Measurements from ENCODE around the gene HYKK. TPM values are rescaled to one million over a fixed set of nuclear protein-coding genes. Genes with fewer than 3 reads are reported as not detected.

HYKK gene
- total and polyA plus RNA-seq, 2 of the 8 experiments (the other 6 are each of a cell fraction or from before 2014, with no cell fraction given), result 2.0 to 3.7 TPM

DNA sequence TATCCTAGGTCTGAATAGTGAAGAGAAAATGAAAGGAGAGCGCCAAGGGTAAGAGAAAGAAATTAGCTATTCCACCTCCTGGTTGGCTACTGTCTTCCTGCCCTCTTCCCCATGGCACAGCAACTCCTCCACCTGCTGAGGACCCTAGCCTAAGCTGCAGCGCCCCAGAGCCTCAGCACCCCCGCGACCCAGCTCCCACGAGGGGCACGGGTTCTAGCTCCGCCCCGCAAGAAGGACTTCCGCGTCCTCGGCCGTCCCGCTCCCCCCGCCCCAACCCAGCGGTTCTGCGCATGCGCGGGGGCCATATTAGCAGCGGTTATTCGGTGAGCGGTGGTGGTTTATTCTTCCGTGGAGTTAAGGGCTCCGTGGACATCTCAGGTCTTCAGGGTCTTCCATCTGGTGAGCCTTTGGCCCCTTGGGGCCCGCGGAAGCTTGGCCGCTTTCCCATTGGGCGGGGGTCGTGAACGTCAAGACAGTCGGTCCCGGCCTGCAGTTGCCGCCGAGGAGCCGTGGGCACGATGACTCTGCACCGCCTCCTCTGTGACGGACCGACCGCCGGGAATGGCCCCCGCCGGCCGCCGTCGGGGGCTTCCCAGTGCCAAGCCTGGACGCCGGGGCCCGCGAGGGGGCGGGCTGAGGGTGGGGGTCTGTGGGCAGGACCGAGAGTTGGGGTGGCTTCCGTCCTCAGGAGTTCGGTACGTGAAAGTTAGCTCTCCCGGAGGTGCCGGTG is 32.9 kb downstream of the HYKK start, which contains the start of gene PSMA4:
Gene PSMA4, plus strand, starts transcription at position 304 of the 730 bp plus-strand sequence. CDS start 1,484 bp downstream, outside the sequence.
- Histone ChIP-seq H3K4ac (replicated peaks; ENCODE audit: insufficient read length, low read depth, low read length) (no peak within 1 kb of the TSS), H3K23me2 (ENCODE audit: low read depth, low read length) (peaks cover 3% of the 10 kb centered on the region; the same call in 1 of the 2 replicates), H2BK120ac (replicated peaks; ENCODE audit: low read depth, low read length) (no peak within 1 kb of the TSS), H3K27me3 (replicated peaks in 1 of 4; ENCODE audit: control insufficient read depth in 3 of 4, extremely low read depth in 1 of 4, insufficient read depth in 3 of 4, low read length in 3 of 4) (no peaks in the 10 kb centered on the region), H4K8ac (ENCODE audit: extremely low read depth, insufficient read depth, low read length) (peak within 1 kb of the TSS; percentile 97), H3K23ac (ENCODE audit: insufficient read length) (no peak within 1 kb of the TSS), H3K9me3 (ENCODE audit: insufficient read depth in 2 of 2, low read depth in 1 of 2, low read length in 1 of 2) (no peaks in the 10 kb centered on the region), H3K79me1 (ENCODE audit: low read depth, low read length) (peaks cover 3% of the 10 kb centered on the region), H4K20me1 (replicated peaks in 1 of 2; ENCODE audit: control insufficient read depth in 1 of 2, insufficient read depth in 2 of 2, low read length in 2 of 2) (no peaks in the 10 kb centered on the region), H4K5ac (ENCODE audit: insufficient read length, low read depth, low read length) (peak within 1 kb of the TSS; percentile 100), H3K56ac (replicated peaks; ENCODE audit: insufficient read length, low read depth, low read length) (peak within 1 kb of the TSS; percentile 94), H2BK12ac (ENCODE audit: low read depth, low read length) (no peak within 1 kb of the TSS), H3K4me2 (ENCODE audit: insufficient read depth in 1 of 2, low read depth in 2 of 2, low read length in 2 of 2) (peak within 1 kb of the TSS; percentile 78 to 94), H2BK5ac (ENCODE audit: low read depth, low read length) (peak within 1 kb of the TSS; percentile 89), H2AK5ac (ENCODE audit: low read depth, low read length) (no peak within 1 kb of the TSS), H2AFZ (ENCODE audit: low read length) (peak within 1 kb of the TSS; percentile 92), H2BK20ac (ENCODE audit: low read length) (no peak within 1 kb of the TSS), H4K91ac (replicated peaks; ENCODE audit: insufficient read length, low read length) (peak within 1 kb of the TSS; percentile 96), H3K9ac (replicated peaks in 1 of 4; ENCODE audit: extremely low read depth in 1 of 4, low read depth in 3 of 4, low read length in 3 of 4) (peak within 1 kb of the TSS; percentile 55 to 92 (median 88)), H3K36me3 (ENCODE audit: control insufficient read depth in 2 of 4, insufficient read depth in 4 of 4, low read length in 3 of 4) (peaks cover 5 to 33% (median 9%) of the 10 kb centered on the region in 4 experiments; a peak in 7 of 8 replicates), H3K4me1 (replicated peaks in 1 of 4; ENCODE audit: control insufficient read depth in 3 of 4, insufficient read depth in 4 of 4, low read length in 3 of 4) (peaks cover 0 to 3% (median 1%) of the 10 kb centered on the region in 4 experiments; a peak in 3 of 7 replicates), H3K18ac (ENCODE audit: extremely low read depth, low read length) (peak within 1 kb of the TSS; percentile 91), H2BK15ac (ENCODE audit: low read length) (no peak within 1 kb of the TSS), H3K14ac (ENCODE audit: insufficient read length) (no peak within 1 kb of the TSS), H3K4me3 (ENCODE audit: extremely low read depth in 1 of 4, insufficient read depth in 2 of 4, low read depth in 3 of 4, low read length in 4 of 4) (peak within 1 kb of the TSS; percentile 82 to 93 (median 92)), H3K79me2 (ENCODE audit: control insufficient read depth in 1 of 2, insufficient read depth in 2 of 2, low read length in 2 of 2) (peaks cover 0 to 22% of the 10 kb centered on the region in 2 experiments; a peak in 2 of 4 replicates), H3K27ac (ENCODE audit: low read depth, low read length) (peak within 1 kb of the TSS; percentile 92)
- ChIA-PET CTCF (ENCODE audit: partially characterized antibody) (interaction anchor here (0.6 to 2.4 kb wide), 7 partner anchors 17 to 232 kb away, joined by 3 to 7 read pairs (median 4); partner anchors contain the start of genes CHRNA5 and HYKK), POLR2A (ENCODE audit: partially characterized antibody) (interaction anchor here (0.8 to 2.9 kb wide), 14 partner anchors 9 to 242 kb away, joined by 3 to 17 read pairs (median 4); partner anchors contain the start of genes CHRNA5, HYKK and IREB2)
- 2% methylated on average over 44 of the region's 56 CpGs; no CpG with 5 or more reads in 1 of the 2 experiments for WGBS, 2 experiments (ENCODE audit: extremely low coverage in 1 of 2, insufficient coverage in 1 of 2, insufficient read length in 1 of 2, insufficient replicate concordance in 2 of 2, low coverage in 1 of 2, low lambda C conversion rate in 2 of 2, missing lambda C conversion rate in 1 of 2)
- FAIRE-seq (no peak), DNase-seq (ENCODE audit: low read depth in 1 of 2, low spot score in 2 of 2) (peak; percentile 38 to 96)
- peak; percentile 73 for TF ChIP-seq KDM4A (IDR thresholded peaks at IDR 0.05; ENCODE audit: low read depth, low read length, severe bottlenecking)
- no peak for TF ChIP-seq EZH2 (IDR thresholded peaks at IDR 0.05; ENCODE audit: low read depth, low read length, severe bottlenecking)
- no peak for TF ChIP-seq JUND (IDR thresholded peaks at IDR 0.05; ENCODE audit: low read length)
- TF ChIP-seq KDM1A (IDR thresholded peaks at IDR 0.05; ENCODE audit: borderline replicate concordance, low read length), result no peak
- TF ChIP-seq EGR1 (IDR thresholded peaks at IDR 0.05; ENCODE audit: borderline replicate concordance, low read depth, low read length), result no peak
- TF ChIP-seq, protein P1, sequence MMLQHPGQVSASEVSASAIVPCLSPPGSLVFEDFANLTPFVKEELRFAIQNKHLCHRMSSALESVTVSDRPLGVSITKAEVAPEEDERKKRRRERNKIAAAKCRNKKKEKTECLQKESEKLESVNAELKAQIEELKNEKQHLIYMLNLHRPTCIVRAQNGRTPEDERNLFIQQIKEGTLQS (IDR thresholded peaks at IDR 0.05; ENCODE audit: insufficient read depth, low read depth, low read length), result no peak
- 0 out of 4 replicates have a peak, but pooled peaks have one; percentile 1 to 34 for TF ChIP-seq SIN3A (conservative IDR thresholded peaks at IDR 0.05 in 1 of 2, IDR thresholded peaks at IDR 0.05 in 1 of 2; ENCODE audit: low read depth in 1 of 2, low read length in 2 of 2)
- TF ChIP-seq NANOG (IDR thresholded peaks at IDR 0.05; ENCODE audit: insufficient read depth, low read depth, low read length, poor library complexity, severe bottlenecking), result no peak
- TF ChIP-seq SIRT6 (IDR thresholded peaks at IDR 0.05; ENCODE audit: low read length), result no peak
- TF ChIP-seq RXRA (IDR thresholded peaks at IDR 0.05; ENCODE audit: insufficient read depth, low read depth, low read length), result no peak
